Skeletal muscle tissue (tissue), 4 donors: ENCODE results near the gene RGS7. TPM values are rescaled to one million over a fixed set of nuclear protein-coding genes. Genes with fewer than 3 reads are reported as not detected.

Experiments used
- H3K27ac ChIP-seq: one replicate; pipeline ENCODE4 v1.7.0; 2013; ENCODE audit warnings: mild to moderate bottlenecking, low read depth, low read length, inconsistent platforms
- H3K27me3 ChIP-seq, 3 donors: one replicate each; pipeline ENCODE4 v1.7.0; 2013; ENCODE audit warnings: low read length in 3 of 3; ENCODE audit not compliant: control insufficient read depth in 3 of 3, insufficient read depth in 3 of 3
- H3K36me3 ChIP-seq, 3 donors: one replicate each; pipeline ENCODE4 v1.7.0; 2013; ENCODE audit warnings: low read length in 3 of 3; ENCODE audit not compliant: control insufficient read depth in 3 of 3, insufficient read depth in 3 of 3
- H3K4me1 ChIP-seq, 3 donors: one replicate each; pipeline ENCODE4 v1.7.0; 2013; ENCODE audit warnings: low read length in 3 of 3, mild to moderate bottlenecking in 3 of 3; ENCODE audit not compliant: control insufficient read depth in 3 of 3, insufficient read depth in 3 of 3
- H3K4me3 ChIP-seq, 3 donors: one replicate each; pipeline ENCODE4 v1.7.0; 2013; ENCODE audit warnings: low read length in 3 of 3
- H3K9ac ChIP-seq, 3 donors: one replicate each; pipeline ENCODE4 v1.7.0; 2013; ENCODE audit warnings: low read length in 3 of 3, mild to moderate bottlenecking in 3 of 3, moderate library complexity in 2 of 3, low read depth in 1 of 3
- H3K9me3 ChIP-seq, 3 donors: one replicate each; pipeline ENCODE4 v1.7.0; 2013; ENCODE audit warnings: low read length in 3 of 3; ENCODE audit not compliant: control insufficient read depth in 3 of 3
- total RNA-seq: library from RNA; depleted of rRNA; stranded (reverse); fragments of >200 nt; gene quantifications from one replicate; pipeline ENCODE4 v1.2.3, GENCODE V29; 2014
- donor health status: Osteomylitis.

RGS7 gene
- not detected for total RNA-seq

- no peaks in the 10 kb centered on the region for H3K4me1 ChIP-seq
- H3K27ac ChIP-seq: no peak within 1 kb of the TSS
- H3K27me3 ChIP-seq: peaks cover 13 to 19% (median 18%) of the 10 kb centered on the region in 3 donors
- no peaks in the 10 kb centered on the region for H3K9me3 ChIP-seq
- H3K4me3 ChIP-seq: peak within 1 kb of the TSS in 1 of 3 donors; percentile 36
- H3K9ac ChIP-seq: no peak within 1 kb of the TSS
- H3K36me3 ChIP-seq: no peaks in the 10 kb centered on the region
Observed at GRCh38 chr1:241356519-241357365, at the start of gene RGS7. Gene RGS7, minus strand, starts transcription at chr1:241357205.

- Histone ChIP-seq H3K9ac (no peak overlapping the region), H3K4me3 (no peak overlapping the region), H3K9me3 (no peaks in the 10 kb centered on the region), H3K27me3 (peaks cover 0 to 3% (median 0%) of the 10 kb centered on the region in 3 donors), H3K4me1 (no peaks in the 10 kb centered on the region), H3K27ac (no peak overlapping the region), H3K36me3 (no peaks in the 10 kb centered on the region)
Observed at GRCh38 chr1:241406421-241406820, 49.4 kb upstream of the RGS7 start.

- Histone ChIP-seq H3K9me3 (peaks cover 0 to 2% (median 2%) of the 10 kb centered on the region in 3 donors), H3K27me3 (no peaks in the 10 kb centered on the region), H3K9ac (no peak overlapping the region), H3K4me1 (no peaks in the 10 kb centered on the region), H3K4me3 (no peak overlapping the region), H3K27ac (no peak overlapping the region), H3K36me3 (no peaks in the 10 kb centered on the region)
Observed at GRCh38 chr1:241401156-241401555, 44.2 kb upstream of the RGS7 start.

GRCh38 chr1:241396747-241397681 lies 40.0 kb upstream of the RGS7 start:
- Histone ChIP-seq H3K4me1 (no peaks in the 10 kb centered on the region), H3K36me3 (no peaks in the 10 kb centered on the region), H3K27ac (no peak overlapping the region), H3K4me3 (no peak overlapping the region), H3K9ac (no peak overlapping the region), H3K9me3 (peaks cover 0 to 2% (median 2%) of the 10 kb centered on the region in 3 donors), H3K27me3 (no peaks in the 10 kb centered on the region)

GRCh38 chr1:241391926-241392710 lies 35.1 kb upstream of the RGS7 start:
- Histone ChIP-seq H3K4me1 (no peaks in the 10 kb centered on the region), H3K27me3 (no peaks in the 10 kb centered on the region), H3K27ac (no peak overlapping the region), H3K36me3 (no peaks in the 10 kb centered on the region), H3K9me3 (peaks cover 0 to 2% (median 0%) of the 10 kb centered on the region in 3 donors), H3K4me3 (no peak overlapping the region), H3K9ac (no peak overlapping the region)

- H3K27me3 ChIP-seq: no peaks in the 10 kb centered on the region
- H3K4me1 ChIP-seq: no peaks in the 10 kb centered on the region
- H3K36me3 ChIP-seq: no peaks in the 10 kb centered on the region
- no peaks in the 10 kb centered on the region for H3K9me3 ChIP-seq
- H3K4me3 ChIP-seq: no peak overlapping the region
- no peak overlapping the region for H3K27ac ChIP-seq
- no peak overlapping the region for H3K9ac ChIP-seq
Observed at GRCh38 chr1:241390526-241390925, 33.5 kb upstream of the RGS7 start.

- Histone ChIP-seq H3K4me3 (no peak overlapping the region), H3K9me3 (no peaks in the 10 kb centered on the region), H3K27me3 (no peaks in the 10 kb centered on the region), H3K4me1 (no peaks in the 10 kb centered on the region), H3K36me3 (no peaks in the 10 kb centered on the region), H3K9ac (no peak overlapping the region), H3K27ac (no peak overlapping the region)
Observed at GRCh38 chr1:241389400-241389799, 32.4 kb upstream of the RGS7 start.

- Histone ChIP-seq H3K27ac (no peak overlapping the region), H3K4me1 (no peaks in the 10 kb centered on the region), H3K4me3 (no peak overlapping the region), H3K27me3 (no peaks in the 10 kb centered on the region), H3K36me3 (no peaks in the 10 kb centered on the region), H3K9ac (no peak overlapping the region), H3K9me3 (no peaks in the 10 kb centered on the region)
Observed at GRCh38 chr1:241387216-241387615, 30.2 kb upstream of the RGS7 start.

GRCh38 chr1:241376701-241377100 lies 19.7 kb upstream of the RGS7 start:
- no peaks in the 10 kb centered on the region for H3K9me3 ChIP-seq
- H3K4me1 ChIP-seq: no peaks in the 10 kb centered on the region
- no peak overlapping the region for H3K9ac ChIP-seq
- H3K36me3 ChIP-seq: no peaks in the 10 kb centered on the region
- no peaks in the 10 kb centered on the region for H3K27me3 ChIP-seq
- H3K27ac ChIP-seq: no peak overlapping the region
- H3K4me3 ChIP-seq: no peak overlapping the region
